A673 (cell line): ENCODE measurements around the gene RABGAP1L.

Experiments
- EZH2 ChIP-seq: fragments of 200-600 bp; sonication (generic); IDR thresholded peaks from 2 replicates; pipeline ENCODE4 v1.6.1; 2017; ENCODE audit warnings: borderline replicate concordance, low read depth, mild to moderate bottlenecking, mixed read lengths, antibody characterized with exemption, low read length; ENCODE audit not compliant: poor library complexity, severe bottlenecking
- TF ChIP-seq, protein P1 (sequence below): fragments of 300-800, 200-600 bp; sonication (generic); conservative IDR thresholded peaks from 2 replicates; pipeline ENCODE4 v1.5.1; 2017; ENCODE audit warnings: low read depth, mild to moderate bottlenecking, antibody characterized with exemption, low read length, moderate library complexity, mixed read lengths

DNA sequence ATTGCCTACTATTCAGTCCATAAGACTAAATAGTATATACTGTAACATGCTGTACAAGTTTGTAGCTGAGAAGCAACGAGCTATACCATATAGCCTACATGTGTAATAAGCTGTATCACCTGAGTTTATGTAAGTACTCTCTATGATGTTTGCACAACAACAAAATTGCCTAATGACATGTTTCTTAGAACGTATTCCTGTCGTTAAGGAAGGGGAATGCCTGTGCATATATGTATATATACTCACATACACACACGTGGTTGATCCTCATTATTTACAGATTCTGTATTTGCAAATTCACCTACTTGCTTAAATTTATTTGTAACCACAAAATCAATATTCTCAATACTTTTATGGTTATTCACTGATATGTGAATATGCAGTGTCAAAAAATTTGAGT lies 504.0 kb downstream of the RABGAP1L start:
- no peak for TF ChIP-seq EZH2
- TF ChIP-seq, protein P1, sequence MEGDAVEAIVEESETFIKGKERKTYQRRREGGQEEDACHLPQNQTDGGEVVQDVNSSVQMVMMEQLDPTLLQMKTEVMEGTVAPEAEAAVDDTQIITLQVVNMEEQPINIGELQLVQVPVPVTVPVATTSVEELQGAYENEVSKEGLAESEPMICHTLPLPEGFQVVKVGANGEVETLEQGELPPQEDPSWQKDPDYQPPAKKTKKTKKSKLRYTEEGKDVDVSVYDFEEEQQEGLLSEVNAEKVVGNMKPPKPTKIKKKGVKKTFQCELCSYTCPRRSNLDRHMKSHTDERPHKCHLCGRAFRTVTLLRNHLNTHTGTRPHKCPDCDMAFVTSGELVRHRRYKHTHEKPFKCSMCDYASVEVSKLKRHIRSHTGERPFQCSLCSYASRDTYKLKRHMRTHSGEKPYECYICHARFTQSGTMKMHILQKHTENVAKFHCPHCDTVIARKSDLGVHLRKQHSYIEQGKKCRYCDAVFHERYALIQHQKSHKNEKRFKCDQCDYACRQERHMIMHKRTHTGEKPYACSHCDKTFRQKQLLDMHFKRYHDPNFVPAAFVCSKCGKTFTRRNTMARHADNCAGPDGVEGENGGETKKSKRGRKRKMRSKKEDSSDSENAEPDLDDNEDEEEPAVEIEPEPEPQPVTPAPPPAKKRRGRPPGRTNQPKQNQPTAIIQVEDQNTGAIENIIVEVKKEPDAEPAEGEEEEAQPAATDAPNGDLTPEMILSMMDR, result no peak
